Stimulated activated CD8-positive, alpha-beta memory T cell treated with anti-CD3 and anti-CD28 coated beads, Interleukin-7, amount 100 ng/mL, for 48 hours (primary cell): ENCODE results near the gene ATRN.
"Not testable (repeated sequence)": the region's sequence is repeated elsewhere in the genome, so short reads cannot be mapped to it uniquely, and the experiment has no call there.

Experiments used
- DNase-seq, 2 donors: peaks; one replicate each; pipeline ENCODE4 v3.0.0-alpha.2; 2020; ENCODE audit warnings: low read depth in 1 of 2; ENCODE audit errors: extremely low read depth in 1 of 2

The ATRN gene

GRCh38 chr20:3514012-3514642 lies 43.3 kb downstream of the ATRN start:
- DNase-seq: no peak

GRCh38 chr20:3515379-3516170 lies 44.8 kb downstream of the ATRN start:
- DNase-seq: no peak

DNA sequence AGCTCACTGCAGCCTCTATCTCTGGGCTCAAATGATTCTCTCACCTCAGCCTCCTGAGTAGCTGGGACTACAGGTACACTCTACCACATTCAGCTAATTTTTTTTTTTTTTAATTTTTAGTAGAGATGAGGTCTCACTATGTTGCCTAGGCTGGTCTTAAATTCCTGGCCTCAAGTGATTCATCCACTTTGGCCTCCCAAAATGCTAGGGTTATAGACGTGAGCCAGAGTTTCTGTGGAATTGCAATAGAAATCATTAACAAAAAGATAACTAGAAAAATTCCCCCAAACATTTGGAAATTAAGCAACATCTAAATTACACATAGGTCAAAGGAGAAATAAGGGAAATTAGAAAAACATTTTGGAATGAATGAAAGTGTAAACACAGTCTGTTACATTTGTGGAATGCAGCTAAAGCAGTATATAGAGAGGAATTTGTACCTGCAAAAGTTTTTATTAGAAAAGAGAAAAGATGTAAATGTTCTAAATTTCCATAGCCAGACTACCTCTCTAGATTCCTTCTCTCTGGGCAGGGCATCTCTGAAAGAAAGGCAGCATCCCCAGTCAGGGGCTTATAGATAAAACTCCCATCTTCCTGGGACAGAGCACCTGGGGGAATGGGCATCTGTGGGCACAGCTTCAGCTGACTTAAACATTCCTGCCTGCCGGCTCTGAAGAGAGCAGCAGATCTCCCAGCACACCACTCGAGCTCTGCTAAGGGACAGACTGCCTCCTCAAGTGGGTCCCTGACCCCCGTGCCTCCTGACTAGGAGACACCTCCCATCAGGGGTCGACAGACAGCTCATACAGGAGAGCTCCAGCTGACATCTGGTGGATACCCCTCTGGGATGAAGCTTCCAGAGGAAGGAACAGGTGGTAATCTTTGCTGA lies 51.3 kb downstream of the ATRN start:
- DNase-seq: no peak

- DNase-seq: not testable (repeated sequence)
Observed at GRCh38 chr20:3524696-3525095, 53.9 kb downstream of the ATRN start.

GRCh38 chr20:3532089-3532615 lies 61.3 kb downstream of the ATRN start:
- DNase-seq: no peak

DNA sequence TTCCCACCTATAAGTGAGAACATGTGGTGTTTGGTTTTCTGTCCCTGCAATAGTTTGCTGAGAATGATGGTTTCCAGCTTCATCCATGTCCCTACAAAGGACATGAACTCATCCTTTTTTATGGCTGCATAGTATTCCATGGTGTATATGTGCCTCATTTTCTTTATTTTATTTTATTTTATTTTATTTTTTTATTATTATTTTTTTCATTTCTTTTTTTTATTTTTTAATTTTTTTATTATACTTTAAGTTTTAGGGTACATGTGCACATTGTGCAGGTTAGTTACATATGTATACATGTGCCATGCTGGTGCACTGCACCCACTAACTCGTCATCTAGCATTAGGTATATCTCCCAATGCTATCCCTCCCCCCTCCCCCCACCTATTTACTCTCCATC lies 66.9 kb downstream of the ATRN start:
- not testable (repeated sequence) for DNase-seq

DNA sequence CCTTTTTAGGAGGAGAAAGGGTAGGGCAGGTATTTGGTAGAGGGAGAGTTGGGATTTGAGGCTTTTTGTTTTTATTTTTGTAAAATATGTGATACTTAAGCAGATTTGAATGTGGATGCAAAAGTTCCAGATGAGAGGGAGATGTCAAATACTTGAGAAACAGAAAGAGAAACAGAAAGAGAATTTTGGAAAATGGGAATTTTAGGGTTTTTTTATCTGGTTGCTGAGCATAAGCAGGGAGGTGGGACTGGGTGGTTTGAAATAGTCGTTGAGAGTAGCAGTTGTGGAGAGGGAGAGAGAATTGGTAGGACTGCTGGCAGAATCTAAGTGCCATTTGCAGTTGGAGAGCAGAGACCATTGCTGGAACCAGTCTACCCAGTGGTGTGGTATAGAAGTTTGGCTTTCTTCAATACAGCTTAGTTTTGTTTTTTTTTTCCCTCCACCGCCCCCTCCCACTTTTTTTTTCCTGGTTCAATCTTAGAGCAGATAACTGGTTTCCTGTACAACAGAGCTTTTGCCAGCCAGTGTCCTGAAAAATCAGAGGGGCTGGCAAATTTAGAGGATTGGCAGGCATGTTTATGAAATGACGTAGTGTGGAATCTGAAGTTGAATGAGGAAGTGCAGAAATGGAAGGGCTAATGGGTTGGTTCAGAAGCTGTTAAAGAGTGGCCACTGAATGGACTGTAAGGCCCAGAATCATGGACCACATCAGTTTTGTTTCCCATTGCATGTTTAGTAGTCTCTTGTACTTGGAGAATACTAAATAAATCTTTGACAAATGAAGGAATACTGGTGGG lies 68.7 kb downstream of the ATRN start:
- DNase-seq: no peak

DNA sequence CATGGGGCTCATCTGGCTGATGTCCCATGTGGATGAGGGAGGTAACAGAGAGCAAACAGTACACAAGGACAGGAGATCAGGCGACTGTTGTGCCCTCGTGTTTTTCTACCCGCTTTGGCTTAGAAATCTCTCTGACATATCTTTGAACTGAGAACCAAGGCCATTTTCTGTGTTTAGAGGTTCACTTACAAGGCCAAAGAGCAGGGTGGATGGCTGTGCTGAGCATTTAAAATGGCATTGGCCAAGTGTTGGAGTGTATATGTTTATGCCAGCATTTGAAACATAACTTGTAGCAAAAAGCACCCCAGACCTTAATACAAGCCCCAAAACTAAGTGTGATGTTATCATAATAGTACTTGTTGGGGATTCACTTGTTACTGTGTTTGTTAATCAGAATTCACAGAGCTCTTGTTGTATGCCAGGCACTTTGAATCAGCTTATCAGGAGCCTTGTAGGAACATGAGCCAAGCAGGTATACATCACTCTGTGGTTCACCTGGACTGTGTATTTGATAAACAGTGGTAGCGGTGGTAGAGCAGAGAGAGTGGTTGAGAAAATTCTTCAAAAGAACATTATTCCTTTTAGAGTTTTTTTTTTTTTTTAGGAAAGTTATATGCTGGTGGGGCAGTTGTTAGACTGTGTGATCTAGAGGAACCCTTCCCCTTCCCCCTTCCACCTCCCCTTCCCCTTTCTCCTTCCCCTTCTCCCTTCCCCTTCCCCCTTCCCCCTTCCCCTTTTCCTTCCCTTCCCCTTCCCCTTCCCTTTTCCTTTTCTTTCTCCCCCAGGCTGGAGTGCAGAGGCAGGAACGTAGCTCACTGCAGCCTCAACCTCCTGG lies 71.3 kb downstream of the ATRN start:
- no peak for DNase-seq

DNA sequence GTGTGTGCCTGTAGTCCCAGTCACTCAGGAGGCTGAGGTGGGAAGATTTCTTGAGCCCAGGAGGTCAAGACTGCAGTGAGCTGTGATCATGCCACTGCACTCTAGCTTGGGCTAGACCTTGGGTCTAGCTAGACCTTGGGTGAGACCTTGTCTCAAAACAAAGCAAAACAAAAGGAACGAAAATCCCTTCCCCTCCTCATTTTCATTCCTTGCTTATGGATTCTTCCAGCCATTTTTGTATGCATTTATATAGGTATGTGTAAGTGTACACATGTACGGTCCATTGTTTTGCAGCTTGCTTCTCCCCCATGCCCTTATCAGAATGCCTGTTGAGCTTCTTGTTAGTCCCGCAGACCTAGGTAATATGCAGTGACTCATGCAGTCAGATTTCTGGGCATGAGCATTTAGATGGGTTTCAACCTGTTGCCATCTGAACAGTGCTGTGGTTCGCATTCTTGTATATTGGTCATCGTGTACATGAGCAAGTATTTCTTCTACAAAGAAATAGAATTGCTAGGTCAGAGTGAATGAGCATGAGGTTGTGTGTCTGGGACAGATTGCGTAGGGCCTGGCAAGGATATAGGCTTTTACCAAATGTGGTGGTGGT lies 73.2 kb downstream of the ATRN start:
- DNase-seq: no peak

- no peak for DNase-seq
Observed at GRCh38 chr20:3545401-3545925, 74.6 kb downstream of the ATRN start.

DNA sequence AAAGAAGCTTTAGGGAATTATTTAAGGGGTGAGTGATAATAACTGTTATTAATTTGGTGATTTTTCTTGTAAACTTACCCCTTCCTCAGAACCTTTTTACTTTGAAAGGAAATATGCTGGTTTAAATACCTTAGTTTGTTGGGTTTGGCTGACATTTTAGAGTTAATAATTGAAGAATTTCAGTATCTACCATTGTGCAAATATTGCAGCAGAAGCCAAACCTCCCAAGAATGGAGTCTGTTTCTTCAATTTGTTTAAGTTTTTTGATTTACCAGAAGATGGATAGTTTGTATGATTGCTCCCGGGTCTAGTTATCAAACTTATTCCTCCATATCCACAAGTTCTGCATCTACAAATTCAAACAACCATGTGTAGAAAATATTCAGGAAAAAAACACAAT lies 77.1 kb downstream of the ATRN start:
- DNase-seq: no peak

DNA sequence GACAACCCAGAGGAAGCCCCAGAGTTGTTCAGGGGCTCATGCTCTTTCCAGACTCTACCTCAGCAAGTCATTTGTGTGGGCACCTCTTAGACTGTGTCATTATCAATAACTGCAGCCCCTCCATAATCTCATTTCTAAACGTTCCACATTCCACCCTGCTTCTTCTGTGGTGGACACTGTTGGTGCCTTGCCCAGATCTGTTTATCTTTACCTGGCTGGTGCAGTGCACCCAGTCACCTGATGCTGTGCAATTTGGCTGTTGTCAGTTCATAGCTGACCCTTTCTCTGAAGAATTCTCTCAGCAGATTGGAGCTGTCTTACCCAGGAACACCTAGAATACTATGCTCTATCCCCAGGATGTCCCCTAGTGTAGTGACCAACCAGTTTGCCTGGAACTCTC lies 80.0 kb downstream of the ATRN start:
- DNase-seq: no peak

GRCh38 chr20:3551681-3552434 lies 81.0 kb downstream of the ATRN start:
- no peak for DNase-seq

GRCh38 chr20:3553663-3554062 lies 82.8 kb downstream of the ATRN start:
- no peak for DNase-seq

DNA sequence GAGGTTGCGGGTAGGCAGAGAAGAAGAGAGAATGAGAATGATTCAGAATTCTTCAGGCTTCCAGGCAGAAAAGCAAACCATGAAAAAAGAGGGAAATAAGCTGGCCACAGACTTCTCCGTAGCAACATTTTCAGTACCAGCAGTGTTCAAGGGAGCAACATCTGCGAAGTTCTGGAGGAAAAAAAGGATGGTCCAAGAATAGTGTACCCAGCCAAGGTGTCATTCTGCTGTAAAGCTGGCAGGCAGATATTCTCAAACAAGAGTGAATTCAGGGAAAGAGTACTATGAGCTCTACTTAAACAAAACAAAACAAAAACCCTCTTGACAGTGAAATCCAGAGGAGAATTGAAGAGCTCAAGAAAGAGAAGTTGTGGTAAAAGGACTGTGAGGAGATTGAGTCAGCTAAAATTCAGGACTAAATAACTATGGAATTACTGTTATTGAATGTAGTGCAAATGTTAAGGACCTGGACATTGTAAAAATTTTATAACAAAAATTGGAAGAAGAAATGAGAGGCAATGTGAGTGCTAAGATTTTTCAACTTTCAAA lies 86.5 kb downstream of the ATRN start:
- no peak for DNase-seq

GRCh38 chr20:3559231-3559630 lies 88.4 kb downstream of the ATRN start:
- no peak for DNase-seq

- DNase-seq: no peak
Observed at GRCh38 chr20:3559637-3560036, 88.8 kb downstream of the ATRN start.

- no peak for DNase-seq
Observed at GRCh38 chr20:3560162-3560561, 89.3 kb downstream of the ATRN start.
